Measurements from ENCODE around the gene RND3.

Gene RND3, protein sequence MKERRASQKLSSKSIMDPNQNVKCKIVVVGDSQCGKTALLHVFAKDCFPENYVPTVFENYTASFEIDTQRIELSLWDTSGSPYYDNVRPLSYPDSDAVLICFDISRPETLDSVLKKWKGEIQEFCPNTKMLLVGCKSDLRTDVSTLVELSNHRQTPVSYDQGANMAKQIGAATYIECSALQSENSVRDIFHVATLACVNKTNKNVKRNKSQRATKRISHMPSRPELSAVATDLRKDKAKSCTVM

DNA sequence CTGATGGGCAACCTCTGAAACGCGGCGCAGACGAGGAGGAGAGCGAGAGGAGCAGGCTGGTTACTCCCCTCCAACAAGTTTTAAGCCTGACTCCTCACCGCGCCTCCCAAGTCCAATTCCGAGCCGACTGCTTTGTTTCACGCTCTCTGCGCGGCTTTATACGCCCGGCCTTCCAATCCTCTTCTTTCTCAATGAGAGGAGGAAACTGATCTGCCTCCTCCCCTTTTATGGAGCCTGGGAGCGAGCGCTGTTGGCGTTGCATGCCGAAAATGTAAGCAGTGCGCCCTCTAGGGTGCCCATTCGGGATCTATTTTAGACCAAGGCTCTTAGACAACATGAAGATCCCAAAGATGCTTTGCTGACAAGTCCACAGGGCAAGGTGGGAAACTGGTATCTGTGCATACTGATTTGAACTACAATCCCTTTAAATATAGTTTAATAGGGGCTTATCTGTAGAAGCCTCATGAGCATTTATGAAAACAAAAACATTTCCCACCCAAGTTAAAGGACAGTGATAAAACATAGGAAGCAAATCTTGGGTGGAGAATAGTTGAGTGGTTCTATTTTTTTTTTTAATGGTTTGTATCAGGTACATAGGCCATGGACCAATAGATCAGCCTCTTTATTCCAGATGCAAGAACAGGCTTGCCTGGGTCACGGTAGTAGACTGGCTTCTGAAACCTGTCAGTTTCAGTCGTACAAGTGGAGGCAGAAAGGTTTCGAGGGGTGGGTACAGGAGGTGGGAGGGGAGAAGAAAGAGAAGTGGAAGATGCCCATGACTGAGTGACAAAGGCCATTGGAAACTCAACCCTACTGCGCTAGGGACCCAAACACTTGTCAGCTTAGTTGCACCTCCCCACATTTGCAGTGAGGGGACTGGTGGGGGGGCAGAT lies at the start of gene RND3:
TSS of gene RND3 (minus strand) at position 131 of the 893 bp plus-strand sequence. CDS start 250 bp downstream, outside the sequence.
- TF ChIP-seq POLR2A (IDR thresholded peaks at IDR 0.05; ENCODE audit: low read depth, low read length): peak; percentile 99
- DNase-seq (ENCODE audit: insufficient read length, low spot score) (peak; percentile 72), FAIRE-seq (peak; percentile 94)

- FAIRE-seq (no peak), DNase-seq (ENCODE audit: insufficient read length, low spot score) (no peak)
- no peak for TF ChIP-seq POLR2A (IDR thresholded peaks at IDR 0.05; ENCODE audit: low read depth, low read length)
These were observed 47.7 kb upstream of the RND3 start for GRCh38 chr2:150535176-150535575.

DNA sequence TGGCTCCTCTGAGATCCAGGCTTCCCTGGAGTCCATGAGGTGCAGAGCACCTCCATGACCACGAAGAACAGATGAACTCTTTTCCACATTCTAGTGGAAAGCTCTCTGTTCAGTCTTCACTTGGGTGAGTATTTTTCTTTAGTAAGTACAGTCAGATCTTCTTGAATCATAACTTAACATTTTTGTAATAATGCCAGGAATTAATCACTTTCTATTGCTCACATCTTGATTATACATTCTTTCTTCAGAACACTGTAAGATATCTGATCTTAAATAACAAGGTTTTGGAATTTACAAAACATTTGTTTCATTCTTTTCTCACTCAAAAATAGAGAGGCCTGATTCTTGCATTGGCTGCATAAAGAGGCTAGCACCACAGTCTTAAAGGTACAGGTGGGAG lies 45.4 kb upstream of the RND3 start:
- DNase-seq (ENCODE audit: insufficient read length, low spot score) (no peak), FAIRE-seq (no peak)
- no peak for TF ChIP-seq POLR2A (IDR thresholded peaks at IDR 0.05; ENCODE audit: low read depth, low read length)

GRCh38 chr2:150532020-150532419 lies 44.6 kb upstream of the RND3 start:
- DNase-seq (ENCODE audit: insufficient read length, low spot score): no peak
- no peak for FAIRE-seq
- no peak for TF ChIP-seq POLR2A (IDR thresholded peaks at IDR 0.05; ENCODE audit: low read depth, low read length)

- TF ChIP-seq POLR2A (IDR thresholded peaks at IDR 0.05; ENCODE audit: low read depth, low read length): no peak
- DNase-seq (ENCODE audit: insufficient read length, low spot score) (no peak), FAIRE-seq (peak; percentile 36)
These were observed 44.1 kb upstream of the RND3 start for GRCh38 chr2:150531591-150531990.

DNA sequence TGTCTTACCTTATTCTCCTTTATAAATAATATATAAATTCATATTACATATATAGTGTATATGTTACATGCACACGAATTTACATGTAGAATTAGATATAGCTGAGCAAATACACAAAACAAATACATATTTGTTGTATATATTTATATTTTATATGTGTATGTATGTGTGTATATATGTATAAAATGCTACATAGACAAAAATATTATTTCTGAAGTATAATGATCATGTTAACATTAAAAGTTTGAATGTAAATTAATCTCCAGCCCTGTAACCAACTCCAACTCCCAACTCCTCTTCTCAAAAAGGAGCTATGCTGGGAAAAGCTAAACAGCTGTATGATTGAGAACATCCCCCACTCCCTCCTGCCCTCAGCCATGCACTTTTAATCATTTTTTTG lies 42.7 kb upstream of the RND3 start:
- TF ChIP-seq POLR2A (IDR thresholded peaks at IDR 0.05; ENCODE audit: low read depth, low read length): no peak
- no peak for DNase-seq (ENCODE audit: insufficient read length, low spot score)
- no peak for FAIRE-seq

DNA sequence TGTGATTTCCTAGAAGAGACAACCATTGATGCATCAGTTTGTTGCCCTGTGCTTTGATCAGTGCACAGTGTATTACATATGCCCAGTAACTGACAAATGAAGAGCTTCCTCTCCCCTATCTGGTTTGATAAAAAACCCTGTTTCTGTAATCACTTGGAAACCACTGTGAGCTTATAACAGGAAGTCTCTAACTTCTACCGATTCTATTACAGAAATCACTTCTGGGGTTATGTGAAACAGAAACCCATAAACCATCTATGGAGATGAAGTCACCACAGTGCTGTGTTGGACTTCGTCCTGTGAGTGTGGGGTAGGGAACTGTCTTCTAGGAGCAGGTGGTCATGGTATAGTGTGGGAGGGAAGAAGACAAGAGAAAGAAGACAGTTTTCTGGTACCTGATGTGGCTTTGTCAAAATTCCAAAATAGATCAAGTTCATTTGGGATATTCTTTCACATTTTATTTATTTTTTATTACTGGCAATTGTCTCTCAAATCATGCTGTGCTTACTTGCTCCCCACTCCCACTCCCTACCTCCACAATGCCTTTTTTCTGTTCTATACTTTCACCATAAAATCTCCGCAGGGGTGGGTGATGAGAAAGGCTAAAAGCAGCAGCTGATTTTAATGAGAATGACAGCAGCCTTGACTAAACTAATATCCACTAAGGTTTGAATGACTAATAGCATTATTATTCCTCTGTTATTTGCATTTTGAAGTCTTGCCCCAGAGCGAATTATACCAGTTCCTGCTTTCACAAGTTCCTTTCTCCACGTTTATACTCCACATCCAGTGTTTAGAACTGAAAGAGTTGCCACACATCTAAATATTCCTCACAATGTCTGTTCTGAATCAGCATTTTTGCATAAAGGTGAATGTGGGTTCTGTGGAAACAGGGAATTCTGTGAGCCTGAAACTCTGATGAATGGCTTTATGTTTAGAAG lies 41.7 kb upstream of the RND3 start:
- DNase-seq (ENCODE audit: insufficient read length, low spot score): no peak
- peak; percentile 86 for FAIRE-seq
- TF ChIP-seq POLR2A (IDR thresholded peaks at IDR 0.05; ENCODE audit: low read depth, low read length): no peak

DNA sequence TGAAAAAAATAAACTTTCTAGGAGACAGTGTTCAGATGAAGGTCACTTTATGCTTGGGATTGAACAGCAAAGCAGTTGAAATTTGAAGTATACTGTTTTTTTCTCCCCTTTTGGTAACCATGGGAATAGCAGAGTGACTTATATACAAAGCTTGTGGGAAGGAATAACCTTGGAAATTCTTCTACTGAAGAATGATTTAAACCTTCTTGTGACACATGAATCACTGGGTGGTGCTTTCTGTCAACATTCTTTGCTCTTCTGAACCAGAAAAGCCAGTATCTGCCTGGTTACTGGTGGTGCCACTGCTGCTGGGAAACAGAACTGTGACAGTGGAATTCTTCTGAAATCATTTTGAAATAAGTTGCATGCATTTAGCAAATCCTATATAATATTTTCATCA lies 39.4 kb upstream of the RND3 start:
- peak; percentile 93 for FAIRE-seq
- no peak for TF ChIP-seq POLR2A (IDR thresholded peaks at IDR 0.05; ENCODE audit: low read depth, low read length)
- peak; percentile 33 for DNase-seq (ENCODE audit: insufficient read length, low spot score)

- FAIRE-seq (no peak), DNase-seq (ENCODE audit: insufficient read length, low spot score) (no peak)
- no peak for TF ChIP-seq POLR2A (IDR thresholded peaks at IDR 0.05; ENCODE audit: low read depth, low read length)
These were observed 38.5 kb upstream of the RND3 start for GRCh38 chr2:150526006-150526405.

GRCh38 chr2:150522269-150522668 lies 34.8 kb upstream of the RND3 start:
- no peak for TF ChIP-seq POLR2A (IDR thresholded peaks at IDR 0.05; ENCODE audit: low read depth, low read length)
- FAIRE-seq (no peak), DNase-seq (ENCODE audit: insufficient read length, low spot score) (no peak)

DNA sequence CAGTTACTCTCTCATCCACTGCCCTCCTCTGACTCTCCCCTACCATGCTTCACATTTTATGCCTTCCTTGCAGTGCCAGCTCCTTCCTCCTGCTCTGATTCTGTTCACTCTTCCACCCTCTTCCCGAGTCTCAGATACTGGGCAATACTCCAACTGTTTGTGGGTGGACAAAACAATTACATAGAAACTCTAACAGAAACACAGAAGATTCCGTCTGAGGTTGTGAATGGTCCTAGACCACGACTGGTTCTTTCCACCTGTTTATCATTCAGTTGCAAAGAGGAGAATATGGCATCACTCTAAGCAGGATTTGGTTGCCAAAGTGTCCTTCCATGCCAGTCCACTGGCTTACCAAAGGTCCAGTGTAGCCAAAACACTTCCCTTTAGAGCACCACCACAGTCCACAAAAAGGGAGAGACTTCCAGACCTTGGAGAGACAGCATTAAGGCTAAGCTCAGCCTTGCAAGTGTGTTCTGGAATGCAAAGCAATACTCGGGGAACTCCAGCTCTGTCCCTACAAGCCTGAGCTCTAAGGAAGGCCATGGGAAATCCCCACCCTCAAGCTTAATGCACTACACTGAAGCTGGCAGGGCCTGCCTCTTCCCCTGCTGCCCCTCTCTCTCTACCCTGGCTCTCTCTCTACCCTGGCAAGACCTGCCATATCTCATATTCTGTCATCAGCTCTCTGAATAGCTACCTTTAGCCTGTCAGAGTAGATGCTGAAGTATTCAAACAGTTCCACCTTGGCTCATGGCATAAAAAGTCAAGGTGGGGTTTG lies 33.6 kb upstream of the RND3 start:
- no peak for TF ChIP-seq POLR2A (IDR thresholded peaks at IDR 0.05; ENCODE audit: low read depth, low read length)
- DNase-seq (ENCODE audit: insufficient read length, low spot score): no peak
- FAIRE-seq: peak; percentile 90

DNA sequence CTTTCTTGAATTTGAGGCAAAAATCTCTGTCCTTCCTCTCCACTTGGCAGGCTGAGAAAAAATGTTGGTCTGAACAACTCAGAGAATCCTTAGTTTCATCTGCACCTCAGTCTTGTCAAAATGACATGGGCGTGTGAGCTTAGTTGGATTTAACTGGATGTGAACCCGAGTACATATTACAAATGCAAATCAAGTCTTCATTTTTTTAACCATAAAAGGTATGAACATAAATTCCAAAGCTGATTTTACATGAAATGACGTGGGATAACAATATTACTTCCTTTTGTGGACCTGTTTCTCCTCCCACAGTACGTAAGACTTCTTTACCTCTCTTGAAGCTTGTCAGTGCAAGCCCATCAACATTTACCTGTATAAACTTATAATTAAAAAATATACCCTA lies 32.6 kb upstream of the RND3 start:
- FAIRE-seq (peak; percentile 45), DNase-seq (ENCODE audit: insufficient read length, low spot score) (no peak)
- no peak for TF ChIP-seq POLR2A (IDR thresholded peaks at IDR 0.05; ENCODE audit: low read depth, low read length)
